ENCODE results near the gene AUTS2.

Gene AUTS2

DNA sequence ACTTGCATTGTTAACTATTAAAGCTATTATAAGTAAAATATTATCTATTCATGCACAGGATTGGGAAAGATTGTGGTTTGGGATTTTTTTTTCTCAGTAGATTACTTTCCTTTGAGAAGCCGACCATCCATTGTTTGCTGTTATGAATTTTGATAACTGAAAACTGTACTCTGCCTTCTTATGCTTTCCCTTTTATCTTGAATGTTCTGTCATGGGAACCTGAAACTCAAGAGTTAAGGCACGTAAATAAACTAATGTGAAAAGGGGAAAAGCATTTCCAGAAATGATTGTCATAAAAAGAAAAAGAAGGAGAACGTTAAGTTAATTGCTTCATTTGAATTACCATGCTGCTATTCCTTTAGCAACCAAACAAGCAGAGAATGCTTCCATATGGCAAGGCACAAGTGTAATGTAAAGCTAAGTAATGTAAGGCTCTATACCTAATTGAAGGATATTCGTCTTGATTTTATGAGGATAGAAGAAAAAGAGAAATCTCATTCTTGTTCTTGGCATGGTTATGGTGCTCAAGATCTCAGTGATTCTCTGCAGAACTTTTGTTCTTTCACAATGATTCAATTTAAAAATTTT lies 370.8 kb downstream of the AUTS2 start:
- no peak for DNase-seq (ENCODE audit: low read depth in 2 of 2)

DNA sequence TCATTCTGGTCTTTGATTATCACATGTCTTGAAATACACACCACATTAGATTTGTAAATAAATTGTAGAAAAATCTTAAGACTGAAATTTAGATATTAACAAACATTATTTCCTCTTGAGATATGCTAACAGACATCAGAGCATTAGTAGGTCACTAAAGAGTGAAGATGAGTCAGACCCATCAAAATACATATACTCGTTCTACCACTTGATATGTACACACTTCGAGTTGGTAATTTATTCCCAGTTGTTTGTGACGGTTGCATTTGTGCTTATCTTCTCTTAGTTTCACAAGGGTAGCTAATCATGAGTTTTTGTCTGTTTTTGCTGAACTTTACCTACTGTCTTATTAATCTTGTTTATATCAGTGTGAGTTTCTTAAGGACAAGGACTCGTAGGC lies 383.4 kb downstream of the AUTS2 start:
- no peak for DNase-seq (ENCODE audit: low read depth in 2 of 2)

DNA sequence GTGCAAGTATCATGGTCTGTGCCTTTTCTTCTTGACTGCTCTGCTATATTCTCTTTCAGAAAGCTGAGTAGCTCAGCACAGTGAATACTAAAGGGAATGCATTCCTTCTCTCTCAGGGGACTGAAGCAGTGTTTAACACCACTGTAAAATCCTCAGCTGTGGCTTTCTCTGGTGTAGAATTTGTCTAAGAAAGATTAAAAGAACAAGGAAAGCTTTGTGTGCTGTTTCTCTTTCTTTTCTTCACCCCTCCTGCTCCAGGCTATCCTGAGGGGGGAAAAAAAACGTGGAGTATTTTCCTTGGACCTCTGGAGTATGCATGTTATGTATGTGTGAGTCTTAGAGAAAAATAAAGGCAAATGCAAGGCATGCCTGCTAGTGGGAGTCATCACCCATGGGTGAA lies 383.9 kb downstream of the AUTS2 start:
- no peak for DNase-seq (ENCODE audit: low read depth in 2 of 2)

DNA sequence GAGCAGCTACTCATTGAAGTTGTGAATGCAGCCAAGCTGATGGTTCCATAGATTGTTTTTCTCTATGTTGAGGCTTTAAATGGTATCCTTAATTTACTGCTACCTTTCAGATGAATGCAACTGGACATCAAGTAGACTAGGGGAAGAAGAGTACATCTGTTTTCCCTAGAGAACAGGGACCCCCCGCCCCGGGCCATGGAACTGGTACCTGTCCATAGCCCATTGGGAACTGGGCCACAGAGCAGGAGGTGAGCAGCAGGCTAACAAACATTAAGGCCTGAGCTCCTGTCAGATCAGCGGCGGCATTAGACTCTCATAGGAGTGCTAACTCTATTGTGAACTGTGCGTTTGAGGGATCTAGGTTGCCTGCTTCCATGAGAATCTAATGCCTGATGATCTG lies 391.3 kb downstream of the AUTS2 start:
- DNase-seq (ENCODE audit: low read depth in 2 of 2), result no peak

DNA sequence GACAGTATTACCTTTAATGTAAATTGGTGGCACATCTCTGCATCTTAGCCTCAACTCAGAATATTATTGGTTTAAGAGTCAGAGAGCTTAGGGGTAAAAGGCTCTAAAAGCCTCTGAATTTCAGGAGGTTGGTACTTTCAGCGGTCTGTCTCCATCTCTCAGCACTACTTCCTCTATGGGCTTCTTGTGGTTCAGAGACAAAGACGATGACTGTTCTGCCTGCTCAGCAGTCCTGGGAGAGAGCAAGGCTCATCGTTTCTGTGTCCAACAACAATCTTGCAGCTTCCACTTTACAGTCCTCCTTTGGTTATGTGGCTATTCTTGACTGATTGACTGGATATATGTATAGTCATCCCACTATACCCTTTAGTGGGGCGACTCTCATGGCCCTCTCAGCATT lies 394.7 kb downstream of the AUTS2 start:
- DNase-seq (ENCODE audit: low read depth in 2 of 2), result no peak

DNA sequence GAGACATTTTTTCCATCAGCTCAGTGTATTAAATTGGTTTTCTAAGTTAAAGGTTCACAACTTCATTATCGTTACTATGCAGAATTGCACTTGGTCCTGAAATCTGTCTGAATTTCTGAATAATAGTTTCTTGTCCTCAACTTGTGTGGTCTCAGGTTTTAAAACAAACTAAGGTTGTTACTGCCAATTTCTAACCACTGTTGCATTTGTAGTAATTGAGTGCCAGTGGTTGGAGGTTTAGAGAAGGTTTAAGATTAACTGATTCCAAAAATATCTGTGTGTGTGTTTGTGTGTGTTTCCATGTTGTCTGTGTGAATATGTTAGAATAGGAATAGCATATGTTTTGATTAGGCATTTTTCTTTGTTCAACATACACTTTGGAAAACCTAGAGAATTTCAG lies 395.9 kb downstream of the AUTS2 start:
- no peak for DNase-seq (ENCODE audit: low read depth in 2 of 2)

DNA sequence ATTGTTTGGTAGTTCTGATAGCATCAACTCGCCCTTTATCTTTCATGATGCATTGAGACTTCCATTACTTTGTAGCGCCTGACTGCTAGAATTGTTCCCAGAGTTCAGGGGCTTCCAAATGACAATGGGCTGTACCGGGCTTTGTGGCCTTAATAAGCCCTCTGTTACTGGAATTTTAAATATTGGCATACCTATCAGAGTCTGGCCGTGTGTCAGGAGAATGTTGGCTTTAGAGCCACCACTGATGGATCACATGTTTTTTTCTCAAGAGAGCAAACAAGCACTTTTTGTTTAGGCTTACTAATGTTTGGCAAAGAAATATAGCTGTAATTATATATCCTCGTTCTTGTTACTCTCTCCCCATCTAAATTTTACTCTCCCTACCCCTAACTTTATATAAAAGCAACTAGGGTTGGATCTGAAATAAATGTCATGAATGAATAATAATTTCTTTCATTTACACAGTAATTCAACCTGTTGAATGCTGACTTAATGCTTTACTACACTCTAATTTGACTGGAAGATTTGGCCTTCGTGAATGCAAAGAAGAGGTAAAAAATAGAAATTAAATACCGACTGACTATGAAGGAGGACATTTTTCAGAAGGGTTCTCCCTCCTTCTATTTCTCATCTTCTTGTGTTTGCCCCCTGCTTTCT lies 396.7 kb downstream of the AUTS2 start:
- no peak for DNase-seq (ENCODE audit: low read depth in 2 of 2)

DNA sequence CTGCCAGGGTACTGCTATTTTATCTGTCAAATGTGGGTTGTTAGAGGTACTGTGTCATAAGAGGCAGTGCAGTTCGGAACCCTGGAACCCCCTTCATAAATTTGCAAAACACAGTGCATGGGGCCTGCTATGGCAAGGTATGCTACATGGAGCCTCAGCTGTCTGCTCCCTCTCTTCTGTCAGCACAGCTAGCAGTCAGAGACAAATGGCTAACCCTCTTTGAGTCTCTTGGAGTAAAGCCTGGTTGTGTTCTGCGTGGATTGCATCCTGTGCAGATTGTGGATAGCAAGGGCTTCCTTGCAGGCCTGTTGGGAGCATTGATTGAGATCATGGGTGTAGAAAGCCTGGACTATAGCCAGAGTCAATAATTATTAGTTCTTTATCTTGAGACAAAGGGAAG lies 397.8 kb downstream of the AUTS2 start:
- DNase-seq (ENCODE audit: low read depth in 2 of 2), result no peak

DNA sequence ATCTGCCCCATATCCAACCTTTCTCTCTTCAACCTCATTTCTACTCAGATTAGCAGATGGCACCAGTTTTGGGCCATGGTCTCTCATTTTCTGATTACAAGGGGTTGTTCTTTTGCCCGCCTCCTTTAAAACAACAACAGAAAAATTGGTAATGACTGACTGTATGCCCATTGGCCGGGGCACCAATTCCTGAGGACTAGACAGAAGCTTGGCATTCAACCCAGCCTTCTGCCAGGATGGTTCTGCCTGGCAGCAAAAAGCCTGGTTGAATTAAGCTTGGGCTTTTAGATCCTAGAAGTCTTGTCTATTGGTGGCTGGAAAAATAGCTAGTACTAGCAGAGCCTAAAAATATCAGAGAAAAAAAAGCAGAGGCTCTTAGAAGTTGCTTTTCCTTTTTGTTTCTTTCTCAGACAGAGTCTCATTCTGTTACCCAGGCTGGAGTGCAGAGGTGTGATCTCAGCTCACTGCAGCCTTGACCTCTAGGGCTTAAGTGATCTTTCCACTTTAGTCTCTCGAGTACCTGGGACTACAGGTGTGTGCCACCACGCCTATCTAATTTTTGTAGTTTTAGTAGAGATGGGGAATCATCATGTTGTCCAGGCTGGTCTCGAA lies 402.6 kb downstream of the AUTS2 start:
- DNase-seq (ENCODE audit: low read depth in 2 of 2), result no peak

DNA sequence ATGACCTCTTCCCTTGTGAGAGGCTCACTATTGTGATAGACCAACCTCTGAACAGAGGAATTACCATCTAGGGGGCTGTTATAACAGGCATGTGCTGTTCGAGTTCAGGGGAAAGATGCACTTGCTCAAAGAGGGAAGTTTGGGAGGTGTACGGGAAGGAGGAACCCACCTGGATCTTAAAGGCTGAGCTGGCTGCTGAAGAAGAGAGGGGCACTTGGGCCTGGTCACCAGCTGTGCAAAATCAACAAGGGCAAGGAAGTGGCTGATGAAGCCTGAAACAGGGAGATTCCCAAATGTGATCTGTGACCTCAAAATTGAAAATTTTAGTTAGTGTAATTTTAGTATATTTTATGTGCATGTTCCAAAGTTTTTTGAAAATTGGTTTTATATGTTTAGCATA lies 407.2 kb downstream of the AUTS2 start:
- no peak for DNase-seq (ENCODE audit: low read depth in 2 of 2)

DNA sequence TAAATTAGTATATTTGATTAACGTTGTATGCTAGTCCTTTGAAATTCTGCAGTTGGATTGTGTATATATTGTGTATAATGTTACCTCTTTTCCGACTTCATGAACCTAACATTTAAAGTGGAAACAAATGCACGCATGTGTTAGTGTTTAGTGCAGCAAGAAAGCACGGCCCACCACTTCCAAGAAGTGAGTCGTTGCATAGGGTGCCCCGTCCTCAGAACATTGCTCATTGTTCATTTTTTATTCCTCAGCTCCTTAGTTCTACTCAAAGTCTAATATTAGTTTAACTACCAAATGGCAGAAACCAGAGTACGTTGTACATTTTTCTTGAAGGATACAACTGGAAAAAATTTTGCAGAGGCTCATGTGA lies 407.6 kb downstream of the AUTS2 start:
- DNase-seq (ENCODE audit: low read depth in 2 of 2), result no peak

DNA sequence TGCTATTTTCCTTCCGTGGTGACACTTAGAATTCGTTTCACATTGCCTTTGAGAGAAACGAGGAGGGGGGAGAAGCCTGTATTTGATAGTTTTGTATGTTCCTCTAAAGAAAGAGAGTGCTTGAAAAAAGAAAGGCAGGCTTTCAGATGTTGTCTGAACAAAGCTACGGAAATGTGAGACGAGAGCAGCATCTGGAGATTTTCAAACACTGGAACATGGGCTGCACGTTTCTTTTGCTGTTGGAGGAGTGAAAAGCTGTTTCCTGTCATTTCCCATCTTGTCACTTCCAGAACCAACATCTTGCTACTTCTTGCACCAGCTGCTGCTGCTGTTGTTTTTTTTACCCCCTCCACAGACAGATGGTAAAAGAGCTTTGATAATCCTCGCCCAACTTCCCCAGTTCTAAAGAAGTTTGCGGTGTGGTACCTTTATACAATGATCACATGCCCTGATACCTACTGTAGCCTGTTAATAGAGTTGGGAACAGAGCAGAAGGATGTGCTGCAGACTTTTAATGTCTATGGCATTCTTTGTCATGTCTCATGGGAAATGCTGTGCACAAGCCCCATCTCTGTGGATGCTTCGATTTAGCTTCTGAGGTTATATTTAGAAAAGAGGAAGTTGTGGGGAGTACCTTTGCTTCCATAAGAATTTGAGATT lies 408.1 kb downstream of the AUTS2 start:
- DNase-seq (ENCODE audit: low read depth in 2 of 2), result no peak

DNA sequence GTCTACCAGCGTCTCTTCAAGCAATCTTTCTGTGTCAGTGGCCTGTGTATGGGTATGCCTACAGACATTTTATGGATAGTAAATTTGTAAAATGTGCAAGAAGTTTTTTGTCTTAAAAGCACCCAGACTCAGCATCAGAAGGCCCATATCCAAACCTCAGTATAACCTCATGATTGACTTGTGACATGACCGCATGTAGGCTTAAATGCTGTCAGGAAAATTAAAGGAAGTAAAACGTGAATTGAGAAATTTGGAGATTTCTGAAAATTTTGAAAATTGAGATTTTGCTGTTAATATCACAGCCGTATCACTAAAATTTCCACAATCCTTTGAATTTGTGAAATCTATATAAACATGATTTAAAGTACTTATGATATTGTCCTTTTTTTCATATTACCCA lies 410.2 kb downstream of the AUTS2 start:
- DNase-seq (ENCODE audit: low read depth in 2 of 2), result no peak

DNA sequence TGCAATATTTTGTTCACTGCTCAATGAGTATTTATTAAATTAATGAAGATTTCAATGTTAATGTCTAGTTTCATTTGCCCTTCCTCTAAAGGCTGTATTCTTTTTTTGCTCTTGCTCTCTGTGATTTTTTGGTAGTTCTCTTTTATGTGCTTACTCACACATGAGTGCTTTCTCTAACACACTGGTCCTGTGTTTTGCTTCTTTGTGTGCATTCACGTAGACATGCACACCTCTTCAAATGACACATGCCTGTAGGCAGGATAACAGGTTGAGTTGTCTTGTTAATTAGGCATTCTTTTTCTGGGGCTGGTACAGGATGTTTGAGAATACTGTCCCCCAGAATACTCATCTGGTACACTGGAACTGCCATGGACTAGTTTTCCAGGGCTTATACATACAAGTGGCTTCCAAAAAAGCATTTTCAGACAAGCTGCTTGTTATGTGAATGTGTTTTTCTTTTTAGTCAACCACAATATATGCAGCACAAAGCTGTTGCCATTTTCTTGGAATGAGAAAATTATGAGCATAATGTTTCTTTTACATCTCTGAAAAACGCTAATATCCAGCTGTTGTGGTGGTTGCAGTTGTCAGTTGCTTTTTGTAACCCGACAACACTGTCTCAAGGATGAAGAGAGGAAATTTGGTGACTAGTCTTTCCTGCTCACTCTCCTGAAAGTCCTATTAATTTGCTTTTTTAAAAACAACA lies 416.4 kb downstream of the AUTS2 start:
- DNase-seq (ENCODE audit: low read depth in 2 of 2), result no peak

DNA sequence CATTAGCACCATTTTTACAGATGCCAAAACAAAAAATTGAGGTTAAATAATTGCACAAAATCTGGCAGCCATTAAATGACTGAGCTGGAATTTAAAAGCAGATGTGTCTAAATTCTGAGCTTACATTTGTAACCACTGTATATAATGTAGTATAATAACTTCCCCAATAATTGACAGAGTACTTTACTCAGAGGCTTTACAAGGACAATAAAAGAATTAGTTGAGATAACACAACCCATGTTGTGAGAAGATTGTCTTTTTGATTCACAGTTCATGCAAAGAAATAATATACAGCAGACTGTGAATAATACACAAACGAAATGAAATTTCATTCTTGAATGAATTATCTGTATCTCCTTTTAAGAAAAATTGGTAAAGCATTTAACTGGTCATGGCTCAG lies 417.1 kb downstream of the AUTS2 start:
- no peak for DNase-seq (ENCODE audit: low read depth in 2 of 2)

DNA sequence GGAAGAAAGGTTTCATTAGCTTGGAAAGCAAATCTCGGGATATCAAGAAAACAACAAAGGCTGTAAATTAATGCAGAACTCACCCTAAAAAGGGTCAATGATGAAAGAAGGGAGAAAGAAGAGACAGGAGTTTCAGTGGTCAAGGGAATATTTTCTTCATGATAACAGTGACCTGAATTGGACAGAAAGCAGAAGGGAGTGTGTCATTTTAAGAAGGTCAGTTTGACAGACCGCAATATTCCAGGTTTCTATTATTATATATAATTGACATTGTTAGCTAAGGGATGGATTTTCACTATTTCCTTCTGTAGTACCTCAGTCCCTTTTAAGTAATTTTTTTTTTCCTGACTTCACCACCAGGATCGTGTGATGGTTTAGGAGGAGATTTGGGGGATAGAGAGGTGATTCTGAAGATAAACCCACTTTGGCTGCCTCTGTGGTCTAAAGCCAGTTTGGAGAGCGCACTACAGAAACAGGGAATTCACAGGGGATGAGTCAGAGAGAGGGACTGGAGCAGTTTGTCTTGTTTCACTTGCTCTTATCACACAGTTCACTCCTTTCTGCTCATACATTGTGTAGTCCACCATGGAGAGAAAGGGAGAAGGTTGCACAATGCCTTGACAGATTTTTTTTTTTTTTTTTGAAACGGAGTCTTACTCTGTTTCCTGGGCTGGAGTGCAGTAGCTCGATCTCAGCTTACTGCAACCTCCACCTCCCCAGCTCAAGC lies 417.9 kb downstream of the AUTS2 start:
- no peak for DNase-seq (ENCODE audit: low read depth in 2 of 2)

DNA sequence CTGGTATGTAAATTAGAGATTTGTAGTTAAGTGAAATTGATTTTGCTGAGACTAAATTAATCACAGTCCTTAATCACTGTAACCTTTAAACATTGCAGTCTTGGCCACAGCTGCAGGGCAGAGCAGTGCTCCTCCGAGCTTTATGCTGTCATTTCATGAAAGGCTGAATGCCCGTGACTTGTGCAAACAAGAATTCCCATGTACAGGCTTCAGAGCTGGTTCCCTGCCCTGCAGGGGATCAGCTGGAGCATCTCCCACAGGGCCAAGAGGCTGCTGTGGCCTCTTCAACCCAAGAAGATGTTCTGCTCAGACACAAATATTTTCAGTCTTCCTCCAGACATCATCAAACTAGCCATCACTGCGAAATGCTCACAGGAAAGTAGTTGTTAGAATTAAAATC lies 419.1 kb downstream of the AUTS2 start:
- DNase-seq (ENCODE audit: low read depth in 2 of 2), result no peak

DNA sequence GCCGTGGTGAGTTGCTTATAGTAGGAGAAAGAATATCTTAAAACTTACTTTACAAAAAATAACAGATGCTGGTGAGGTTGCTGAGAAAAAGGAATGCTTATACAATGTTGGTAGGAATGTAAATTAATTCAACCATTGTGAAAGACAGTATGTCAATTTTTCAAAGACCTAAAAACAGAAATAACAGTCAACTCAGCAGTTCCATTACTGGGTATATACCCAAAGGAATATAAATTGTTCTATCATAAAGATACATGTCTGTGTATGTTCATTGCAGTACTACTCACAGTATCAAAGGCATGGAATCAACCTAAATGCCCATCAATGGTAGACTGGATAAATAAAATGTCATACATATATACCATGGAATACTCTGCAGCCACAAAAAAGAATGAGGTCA lies 420.4 kb downstream of the AUTS2 start:
- DNase-seq (ENCODE audit: low read depth in 2 of 2), result no peak

DNA sequence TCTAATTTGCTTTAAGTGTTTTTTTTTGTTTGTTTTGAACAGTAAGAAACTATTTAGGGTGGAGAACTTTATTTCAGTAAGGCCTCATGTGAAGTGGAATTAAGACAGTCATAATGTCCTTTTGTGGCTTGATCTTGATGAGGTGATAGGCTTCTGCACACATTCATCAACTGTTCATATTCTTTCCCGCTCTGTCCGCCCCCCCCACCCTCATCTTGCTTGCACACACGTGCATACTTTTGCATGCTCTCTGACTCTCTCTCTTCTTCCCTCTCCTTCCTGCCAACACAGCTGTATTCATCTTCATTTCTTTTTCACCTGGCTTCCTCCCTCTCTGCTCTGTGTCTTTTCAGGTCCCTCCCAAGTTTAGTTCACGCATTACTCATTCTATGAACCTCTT lies 429.6 kb downstream of the AUTS2 start:
- DNase-seq (ENCODE audit: low read depth in 2 of 2), result no peak

DNA sequence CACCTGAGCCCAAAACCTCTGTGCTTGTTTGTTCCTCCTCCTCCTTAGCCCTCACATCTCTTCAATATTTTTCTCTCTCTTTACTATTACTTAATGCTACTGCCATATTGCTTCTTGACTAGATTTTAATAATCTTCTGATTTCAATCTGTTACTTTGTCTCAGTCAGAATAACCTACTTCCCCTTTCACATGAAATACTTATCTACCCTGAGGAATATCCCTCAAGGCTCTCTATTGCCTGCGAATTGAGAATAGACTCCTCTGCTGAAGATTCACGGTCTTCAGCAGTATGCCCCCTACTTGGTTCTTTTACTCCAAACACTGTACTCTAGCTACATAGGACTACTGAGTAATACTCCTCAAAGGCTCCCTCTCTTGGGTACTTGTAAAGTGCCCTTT lies 430.3 kb downstream of the AUTS2 start:
- no peak for DNase-seq (ENCODE audit: low read depth in 2 of 2)

DNA sequence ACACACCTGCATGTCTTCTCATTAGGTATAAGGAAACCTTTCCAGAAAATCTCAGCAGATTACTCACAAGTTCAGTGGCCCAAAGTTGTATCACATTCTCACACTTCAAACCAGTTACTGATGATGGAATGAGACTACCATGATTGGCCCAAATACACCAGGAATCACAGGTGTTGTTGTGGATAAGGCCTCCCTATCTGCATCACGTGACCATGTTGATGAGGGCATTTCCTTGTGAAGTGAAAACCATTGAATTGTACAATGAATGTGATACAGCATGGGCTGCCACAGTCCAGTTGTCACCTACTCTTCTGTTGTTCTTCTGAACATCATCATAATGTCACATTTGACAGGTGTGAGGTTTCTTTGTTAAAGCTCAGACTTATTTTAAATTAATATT lies 431.7 kb downstream of the AUTS2 start:
- no peak for DNase-seq (ENCODE audit: low read depth in 2 of 2)

DNA sequence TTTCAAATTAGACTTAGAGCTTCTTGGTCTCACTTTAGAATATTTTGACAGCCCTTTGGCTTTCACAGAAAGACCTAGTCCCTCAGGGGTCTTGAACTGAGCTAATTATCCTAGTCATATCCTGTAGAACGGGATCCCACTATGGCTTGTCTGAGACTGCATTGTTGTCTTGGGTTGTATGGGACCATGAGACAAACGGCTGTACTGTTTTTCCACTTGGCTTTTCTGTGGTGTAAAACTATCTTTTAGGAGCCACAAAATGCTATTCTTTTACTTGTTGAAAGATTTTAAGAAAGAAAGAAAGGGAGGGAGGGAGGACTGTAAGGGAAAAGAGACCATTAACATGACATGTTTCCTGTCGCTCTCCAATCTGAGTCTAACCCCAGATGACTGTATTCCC lies 432.5 kb downstream of the AUTS2 start:
- DNase-seq (ENCODE audit: low read depth in 2 of 2), result no peak
